ENCODE measurements around the gene KAT5. TPM values are rescaled to one million over a fixed set of nuclear protein-coding genes. Genes with fewer than 3 reads are reported as not detected.
A peak's percentile ranks its signal among the peaks of the same experiment; 100 is the strongest.
"Not testable (repeated sequence)": the region's sequence is repeated elsewhere in the genome, so short reads cannot be mapped to it uniquely, and the experiment has no call there.

The KAT5 gene
- 47.3 TPM for total RNA-seq

- ATAC-seq, result peak; percentile 91
Measured at GRCh38 chr11:65711785-65712632, at the start of gene KAT5. TSS of gene KAT5 (plus strand) at chr11:65712252. CDS start at chr11:65712268, 16 bp downstream.

GRCh38 chr11:65662799-65663638 is 49.0 kb upstream of the KAT5 start, which contains the start of gene RELA:
TSS of gene RELA (minus strand) at chr11:65662916. CDS start at chr11:65662832, 84 bp downstream.
- ATAC-seq, result peak; percentile 92

GRCh38 chr11:65663639-65664200 is 48.3 kb upstream of the KAT5 start:
- ATAC-seq, result peak; percentile 32

- ATAC-seq, result no peak
Measured at GRCh38 chr11:65672180-65672860, 39.7 kb upstream of the KAT5 start.

- no peak for ATAC-seq
Measured at GRCh38 chr11:65672982-65673381, 39.1 kb upstream of the KAT5 start.

- no peak for ATAC-seq
Measured at GRCh38 chr11:65680192-65680743, 31.8 kb upstream of the KAT5 start.

- ATAC-seq, result not testable (repeated sequence)
Measured at GRCh38 chr11:65683480-65683879, 28.6 kb upstream of the KAT5 start.

GRCh38 chr11:65685981-65686380 is 26.1 kb upstream of the KAT5 start:
- no peak for ATAC-seq

GRCh38 chr11:65691847-65692246 is 20.2 kb upstream of the KAT5 start:
- ATAC-seq, result not testable (repeated sequence)

GRCh38 chr11:65692367-65692766 is 19.7 kb upstream of the KAT5 start:
- ATAC-seq, result peak; percentile 77

- peak; percentile 53 for ATAC-seq
Measured at GRCh38 chr11:65695459-65696241, 16.4 kb upstream of the KAT5 start.

- ATAC-seq, result no peak
Measured at GRCh38 chr11:65696802-65697552, 15.1 kb upstream of the KAT5 start.

- peak; percentile 71 for ATAC-seq
Measured at GRCh38 chr11:65698205-65698604, 13.8 kb upstream of the KAT5 start.

- ATAC-seq, result no peak
Measured at GRCh38 chr11:65699306-65699705, 12.7 kb upstream of the KAT5 start.

- ATAC-seq, result peak; percentile 37
Measured at GRCh38 chr11:65700399-65700798, 11.7 kb upstream of the KAT5 start.

GRCh38 chr11:65701686-65702085 is 10.4 kb upstream of the KAT5 start:
- ATAC-seq, result no peak

GRCh38 chr11:65703846-65704245 is 8.2 kb upstream of the KAT5 start:
- no peak for ATAC-seq

GRCh38 chr11:65706303-65706763 is 5.7 kb upstream of the KAT5 start:
- not testable (repeated sequence) for ATAC-seq

GRCh38 chr11:65707002-65707401 is 5.0 kb upstream of the KAT5 start:
- not testable (repeated sequence) for ATAC-seq

- no peak for ATAC-seq
Measured at GRCh38 chr11:65708451-65708850, 3.6 kb upstream of the KAT5 start.
